ENCODE measurements around the gene ABCA8.
"Not testable (repeated sequence)": the region's sequence is repeated elsewhere in the genome, so short reads cannot be mapped to it uniquely, and the experiment has no call there.

Gene ABCA8

DNA sequence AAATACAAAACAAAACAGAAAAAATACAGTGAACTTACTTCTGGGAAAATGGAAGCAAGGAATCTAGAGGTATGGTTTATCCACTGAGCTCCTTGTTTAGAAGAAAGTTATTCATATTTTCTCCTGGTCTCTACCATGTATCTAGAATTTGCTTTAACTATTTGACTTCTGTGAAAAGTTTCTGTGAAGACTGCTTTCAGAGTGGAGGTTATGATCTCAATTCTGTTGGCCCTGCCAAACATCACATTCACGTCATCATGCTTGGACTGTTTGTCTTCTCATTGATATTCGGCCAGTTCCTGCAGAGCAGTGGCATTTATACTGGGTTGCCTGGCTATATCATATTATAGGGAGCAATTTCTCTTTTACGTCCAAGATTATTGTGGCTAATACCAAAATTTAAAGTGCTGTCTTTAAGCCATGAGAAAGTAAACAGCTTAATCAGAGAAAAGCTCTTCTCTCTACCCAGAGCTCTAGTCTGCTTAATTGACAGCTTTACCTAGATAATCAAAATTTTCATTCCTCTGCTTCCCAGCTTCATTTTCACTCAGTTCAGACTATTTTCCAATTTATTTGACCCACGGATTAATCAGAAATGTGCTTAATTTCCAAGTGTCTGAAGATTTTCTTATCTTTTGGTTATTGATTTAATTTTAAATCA is at the start of gene ABCA8:
ABCA8 (minus strand) TSS at position 212 of the 661 bp plus-strand sequence. CDS start 13,358 bp downstream, outside the sequence.
- no peak for DNase-seq (ENCODE audit: low read depth in 2 of 2)

GRCh38 chr17:69004759-69005158 is 49.6 kb upstream of the ABCA8 start:
- DNase-seq (ENCODE audit: low read depth in 2 of 2) = not testable (repeated sequence)

- not testable (repeated sequence) for DNase-seq (ENCODE audit: low read depth in 2 of 2)
These were observed 44.6 kb upstream of the ABCA8 start for GRCh38 chr17:68999743-69000142.

DNA sequence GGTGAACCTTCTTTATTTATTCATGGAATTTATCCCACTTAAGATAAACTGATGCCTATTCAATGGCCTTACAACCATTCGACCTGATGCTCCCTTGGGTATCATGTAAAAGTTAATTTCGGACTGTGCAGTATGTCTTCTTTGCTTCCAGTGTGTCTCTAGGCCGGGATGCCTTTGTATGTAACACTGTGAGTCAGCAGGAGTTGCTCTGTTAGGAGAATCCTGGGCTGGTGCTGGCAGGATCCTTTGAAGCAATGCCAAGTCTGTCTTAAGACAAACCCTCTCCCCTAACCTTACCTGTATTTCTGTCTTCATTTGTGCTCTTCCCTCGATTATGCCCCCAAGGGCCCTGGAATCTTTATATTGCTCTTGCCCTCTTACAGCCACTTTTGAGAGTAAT is 37.9 kb upstream of the ABCA8 start:
- DNase-seq (ENCODE audit: low read depth in 2 of 2) = no peak

DNA sequence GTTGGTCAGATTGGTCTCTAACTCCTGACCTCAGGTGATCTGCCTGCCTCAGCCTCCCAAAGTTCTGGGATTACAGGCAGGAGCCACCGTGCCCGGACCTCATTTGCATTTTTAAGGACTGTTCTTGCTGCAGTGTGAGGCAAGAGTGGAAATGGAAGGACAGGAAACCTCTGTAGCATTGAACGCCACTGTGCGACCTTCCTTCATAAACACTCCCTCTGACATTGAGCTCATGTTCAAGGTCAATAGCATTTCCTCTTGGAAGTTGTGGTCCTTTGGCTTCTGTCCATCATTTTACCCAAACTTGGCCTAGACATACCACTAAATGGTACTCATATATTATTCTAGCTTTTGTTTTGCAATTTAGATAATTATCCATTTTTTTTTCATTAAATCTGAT is 32.8 kb upstream of the ABCA8 start:
- DNase-seq (ENCODE audit: low read depth in 2 of 2) = no peak

DNA sequence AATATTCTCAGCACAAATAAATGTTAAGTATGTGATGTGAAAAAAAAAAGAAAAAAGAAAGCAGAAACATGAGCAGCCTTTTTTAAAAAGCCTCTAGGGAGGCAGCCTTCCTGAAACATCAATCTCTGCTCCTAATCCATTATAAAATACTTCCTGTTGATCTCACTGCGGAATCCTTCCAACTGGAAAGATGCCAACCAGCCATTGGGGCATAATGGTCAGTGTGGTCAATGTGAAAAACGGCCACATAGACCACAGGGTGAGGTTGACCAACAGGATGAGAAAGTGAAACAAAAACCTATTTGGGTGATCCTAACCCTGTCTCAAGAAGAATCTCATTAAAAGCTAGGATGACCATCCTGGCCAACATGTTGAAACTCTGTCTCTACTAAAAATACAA is 26.1 kb upstream of the ABCA8 start:
- DNase-seq (ENCODE audit: low read depth in 2 of 2) = peak; percentile 10 to 24

- no peak for DNase-seq (ENCODE audit: low read depth in 2 of 2)
These were observed 18.1 kb upstream of the ABCA8 start for GRCh38 chr17:68973098-68973846.

DNA sequence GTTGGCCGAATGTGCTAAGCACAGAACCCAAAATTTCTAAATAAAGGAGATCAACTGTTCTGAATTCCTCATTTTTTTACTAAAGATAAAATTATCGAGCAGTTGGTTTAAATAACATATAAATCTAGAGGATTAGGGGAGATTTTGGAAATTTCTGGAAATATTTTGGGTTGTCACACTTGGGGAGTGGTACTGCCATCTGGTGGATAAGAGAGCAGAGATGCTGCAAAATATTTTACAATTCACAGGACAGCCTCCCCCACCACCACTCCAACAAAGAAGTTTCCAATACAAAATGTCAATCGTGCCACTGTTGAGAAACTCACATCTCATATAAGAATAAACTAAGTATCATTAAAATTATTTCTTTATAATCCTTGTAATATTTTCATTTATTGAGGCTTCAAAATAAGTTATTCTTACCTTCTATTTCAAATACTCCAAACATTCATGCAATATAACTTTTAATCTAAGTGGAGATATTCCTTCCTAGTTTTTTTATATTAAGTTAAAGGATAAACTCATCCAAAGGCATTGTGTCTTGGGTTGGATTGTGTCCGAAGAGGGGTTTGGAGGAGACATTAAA is 17.0 kb upstream of the ABCA8 start:
- no peak for DNase-seq (ENCODE audit: low read depth in 2 of 2)

DNA sequence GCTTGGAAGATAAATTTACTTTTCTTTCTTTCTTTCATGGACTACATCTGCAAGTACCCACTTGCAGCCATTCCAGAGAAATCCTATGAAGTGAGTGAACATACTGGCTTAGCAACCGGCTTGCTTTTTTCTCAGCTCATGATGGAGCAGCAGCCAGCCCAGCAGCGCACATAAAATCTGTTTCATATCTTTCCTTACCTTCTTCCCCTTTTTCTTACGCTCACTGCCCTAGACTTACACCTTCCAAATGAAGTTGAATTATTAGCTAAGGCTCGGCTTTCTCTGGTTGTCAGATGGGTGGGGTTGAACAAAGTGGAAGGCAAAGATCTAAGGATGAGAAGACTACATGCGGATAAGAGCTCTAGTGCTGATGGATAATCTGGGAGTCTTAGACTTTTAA is 13.9 kb upstream of the ABCA8 start:
- no peak for DNase-seq (ENCODE audit: low read depth in 2 of 2)

DNA sequence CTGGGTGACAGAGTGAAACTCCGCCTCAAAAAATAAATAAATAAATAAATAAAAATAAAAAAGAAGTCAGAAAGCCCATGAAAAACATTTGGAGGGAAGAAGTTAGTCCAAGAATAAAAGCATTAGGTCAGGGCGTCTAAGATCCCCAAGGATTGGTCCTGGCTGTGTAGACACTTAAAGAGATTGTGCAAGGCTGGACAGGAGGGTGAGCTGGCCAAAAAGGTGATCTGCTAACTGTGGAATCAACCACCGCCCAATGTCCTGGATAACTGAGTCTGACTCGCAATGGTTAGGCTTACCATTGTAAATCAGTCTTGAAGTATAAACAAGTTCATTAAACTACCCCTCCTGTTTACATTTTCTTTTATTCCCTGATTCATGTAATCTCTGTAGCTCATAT is 8.8 kb upstream of the ABCA8 start:
- no peak for DNase-seq (ENCODE audit: low read depth in 2 of 2)

DNA sequence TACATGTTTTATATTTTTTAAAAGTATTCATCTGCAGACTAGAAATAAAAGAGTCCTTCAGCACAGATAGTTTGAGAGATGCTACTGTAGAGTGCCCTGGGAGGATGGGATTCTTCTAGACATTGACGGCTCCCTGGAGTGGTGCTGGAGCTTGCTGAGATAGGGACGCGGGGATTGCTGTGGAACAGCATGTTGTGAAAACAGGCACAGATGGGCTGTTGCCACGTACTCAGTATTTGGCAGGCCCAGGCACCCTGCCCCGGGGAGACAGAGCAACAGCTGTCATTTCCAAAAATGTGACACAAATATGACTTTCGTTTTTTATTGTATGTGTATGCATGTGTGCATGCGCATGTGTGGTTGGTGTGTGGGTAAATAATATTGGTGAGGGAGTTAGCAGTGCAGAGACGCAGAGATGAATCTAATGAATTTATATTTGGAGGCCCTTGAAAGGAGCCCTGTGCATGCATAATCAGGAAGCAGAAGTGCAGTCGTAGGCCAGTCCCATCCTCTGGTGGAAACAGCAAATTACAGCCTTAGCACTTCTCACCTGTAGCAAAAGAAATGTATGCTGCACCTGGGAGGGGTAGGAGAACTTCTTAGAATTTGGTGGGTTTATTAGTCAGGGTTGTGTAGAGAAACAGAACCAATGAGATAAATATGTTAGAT is 6.2 kb upstream of the ABCA8 start:
- no peak for DNase-seq (ENCODE audit: low read depth in 2 of 2)

DNA sequence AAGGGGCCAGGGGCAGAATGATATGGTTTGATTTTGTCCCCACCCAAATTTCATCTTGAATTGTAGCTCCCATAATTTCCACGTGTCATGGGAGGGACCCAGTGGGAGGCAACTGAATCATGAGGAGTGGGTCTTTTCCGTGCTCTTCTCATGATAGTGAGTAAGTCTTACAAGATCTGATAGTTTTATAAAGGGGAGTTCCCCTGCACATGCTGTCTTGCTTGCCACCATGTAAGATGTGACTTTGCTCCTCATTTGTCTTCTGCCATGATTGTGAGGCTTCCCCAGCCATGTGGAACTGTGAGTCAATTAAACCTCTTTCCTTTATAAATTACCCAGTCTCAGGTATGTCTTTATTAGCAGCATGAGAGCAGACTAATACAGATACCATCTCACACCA is 3.9 kb upstream of the ABCA8 start:
- not testable (repeated sequence) for DNase-seq (ENCODE audit: low read depth in 2 of 2)

GRCh38 chr17:68957944-68958343 is 2.8 kb upstream of the ABCA8 start:
- no peak for DNase-seq (ENCODE audit: low read depth in 2 of 2)

DNA sequence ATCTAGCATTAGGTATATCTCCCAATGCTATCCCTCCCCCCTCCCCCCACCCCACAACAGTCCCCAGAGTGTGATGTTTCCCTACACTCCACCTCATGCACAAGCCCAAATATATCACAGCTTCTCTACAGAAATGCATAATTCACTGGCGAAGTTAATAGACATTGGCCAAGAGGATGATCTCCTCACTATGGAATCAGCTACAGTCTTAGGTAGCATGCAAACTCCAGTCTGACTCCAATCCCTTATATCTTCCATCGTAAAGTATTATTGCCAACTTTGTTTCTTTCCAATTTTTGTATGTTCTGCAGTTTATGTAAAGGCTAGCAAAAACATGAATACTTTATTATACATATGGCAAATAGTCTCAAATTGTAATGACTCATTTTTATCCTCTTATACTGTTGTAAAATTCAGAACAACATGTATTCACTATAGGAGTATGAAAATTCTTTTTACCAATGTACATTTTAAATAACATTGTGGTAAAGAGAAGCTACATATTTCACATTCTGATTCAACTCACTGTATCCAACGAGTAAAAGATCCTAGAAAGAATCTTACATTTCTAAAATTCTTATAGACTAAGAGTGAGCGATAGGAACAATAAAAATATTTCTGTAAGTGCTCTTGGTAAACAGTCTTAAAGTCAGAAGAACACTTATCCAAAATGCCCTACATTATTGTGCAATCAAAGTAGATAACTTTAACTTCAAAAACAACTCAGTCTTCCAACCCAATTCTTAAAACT is 871 bp downstream of the ABCA8 start:
- no peak for DNase-seq (ENCODE audit: low read depth in 2 of 2)

- no peak for DNase-seq (ENCODE audit: low read depth in 2 of 2)
These were observed 1.7 kb downstream of the ABCA8 start for GRCh38 chr17:68953340-68953997.

- DNase-seq (ENCODE audit: low read depth in 2 of 2) = no peak
These were observed 4.5 kb downstream of the ABCA8 start for GRCh38 chr17:68950725-68951124.

DNA sequence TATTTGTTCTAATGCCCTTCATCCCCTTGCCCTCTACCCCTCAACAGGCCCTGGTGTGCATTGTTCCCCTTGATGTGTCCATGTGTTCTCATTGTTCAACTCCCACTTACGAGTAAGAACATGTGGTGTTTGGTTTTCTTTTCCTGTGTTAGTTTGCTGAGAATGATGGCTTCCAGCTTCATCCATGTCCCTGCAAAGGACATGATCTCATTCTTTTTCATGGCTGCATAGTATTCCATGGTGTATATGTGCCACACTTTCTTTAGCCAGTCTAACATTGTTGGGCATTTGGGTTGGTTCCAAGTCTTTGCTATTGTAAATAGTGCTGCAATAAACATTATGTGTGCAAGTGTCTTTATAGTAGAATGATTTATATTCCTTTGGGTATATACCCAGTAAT is 7.3 kb downstream of the ABCA8 start:
- not testable (repeated sequence) for DNase-seq (ENCODE audit: low read depth in 2 of 2)

- no peak for DNase-seq (ENCODE audit: low read depth in 2 of 2)
These were observed 10.7 kb downstream of the ABCA8 start for GRCh38 chr17:68944435-68945035.

DNA sequence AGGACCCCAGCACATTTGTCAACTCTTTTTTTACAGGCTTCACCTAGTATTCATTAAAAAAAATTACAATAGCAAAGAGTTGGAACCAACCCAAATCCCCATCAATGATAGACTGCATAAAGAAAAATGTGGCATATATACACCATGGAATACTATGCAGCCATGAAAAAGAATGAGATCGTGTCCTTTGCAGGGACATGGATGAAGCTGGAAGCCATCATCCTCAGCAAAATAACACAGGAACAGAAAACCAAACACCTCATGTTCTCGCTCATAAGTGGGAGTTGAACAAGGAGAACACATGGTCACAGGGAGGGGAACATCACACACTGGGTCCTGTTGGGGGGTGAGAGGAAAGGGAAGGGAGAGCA is 11.4 kb downstream of the ABCA8 start:
- DNase-seq (ENCODE audit: low read depth in 2 of 2) = not testable (repeated sequence)

DNA sequence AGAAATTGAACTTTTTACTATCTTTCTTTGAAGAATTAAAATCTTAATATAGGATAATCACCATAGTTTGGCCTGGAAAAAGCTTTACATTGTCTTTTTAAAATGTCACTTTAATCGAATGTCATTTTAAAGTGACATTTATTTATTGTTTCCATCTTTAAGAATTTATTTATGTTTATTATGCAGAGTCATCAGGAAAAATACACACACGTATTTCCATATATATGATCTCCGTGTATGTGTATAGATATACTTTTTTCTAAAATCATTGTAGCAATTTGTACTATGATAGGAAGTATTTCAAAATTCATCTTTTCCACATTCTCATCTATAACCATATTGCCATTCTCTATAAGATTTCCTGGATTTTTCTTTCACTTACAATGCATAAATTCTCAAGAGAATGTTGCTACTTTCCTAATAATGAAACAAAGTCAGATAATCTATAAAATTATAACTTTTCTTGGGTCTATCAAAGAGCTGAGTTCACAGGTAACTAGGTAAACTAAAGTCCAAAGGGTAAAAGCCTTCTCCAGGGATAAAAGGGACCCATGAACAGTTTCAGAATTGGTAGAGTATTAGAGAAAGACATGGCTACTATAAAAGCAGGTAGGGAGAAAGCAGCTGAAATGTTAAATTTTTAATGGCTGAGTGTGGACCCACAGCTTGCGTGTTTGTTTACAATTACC is 11.9 kb downstream of the ABCA8 start:
- DNase-seq (ENCODE audit: low read depth in 2 of 2) = no peak
